HG03196 (cell line): ENCODE results near the gene VPS13D.

Experiments used
- ATAC-seq: cut with Tn5 transposase; IDR thresholded peaks from one replicate; pipeline ENCODE4 v1.9.1; 2021; ENCODE audit not compliant: unreplicated experiment

VPS13D gene

GRCh38 chr1:12547586-12548225 is 317.9 kb downstream of the VPS13D start:
- ATAC-seq = no peak

GRCh38 chr1:12548279-12548972 is 318.6 kb downstream of the VPS13D start:
- ATAC-seq = no peak

- no peak for ATAC-seq
Observed at GRCh38 chr1:12548973-12549459, 319.2 kb downstream of the VPS13D start.

GRCh38 chr1:12549460-12550349 is 319.9 kb downstream of the VPS13D start:
- no peak for ATAC-seq

GRCh38 chr1:12551584-12551983 is 321.8 kb downstream of the VPS13D start:
- no peak for ATAC-seq

GRCh38 chr1:12552111-12552888 is 322.5 kb downstream of the VPS13D start:
- no peak for ATAC-seq

- no peak for ATAC-seq
Observed at GRCh38 chr1:12552951-12553921, 323.4 kb downstream of the VPS13D start.

GRCh38 chr1:12553963-12554362 is 324.1 kb downstream of the VPS13D start:
- no peak for ATAC-seq

GRCh38 chr1:12554521-12555305 is 324.9 kb downstream of the VPS13D start:
- no peak for ATAC-seq

GRCh38 chr1:12555411-12556367 is 325.9 kb downstream of the VPS13D start:
- ATAC-seq = no peak

- ATAC-seq = no peak
Observed at GRCh38 chr1:12556368-12556930, 326.6 kb downstream of the VPS13D start.

GRCh38 chr1:12556957-12557935 is 327.4 kb downstream of the VPS13D start:
- ATAC-seq = no peak

- no peak for ATAC-seq
Observed at GRCh38 chr1:12561121-12561520, 331.3 kb downstream of the VPS13D start.
